Measurements from ENCODE around the gene CIDEB.

The CIDEB gene

DNA sequence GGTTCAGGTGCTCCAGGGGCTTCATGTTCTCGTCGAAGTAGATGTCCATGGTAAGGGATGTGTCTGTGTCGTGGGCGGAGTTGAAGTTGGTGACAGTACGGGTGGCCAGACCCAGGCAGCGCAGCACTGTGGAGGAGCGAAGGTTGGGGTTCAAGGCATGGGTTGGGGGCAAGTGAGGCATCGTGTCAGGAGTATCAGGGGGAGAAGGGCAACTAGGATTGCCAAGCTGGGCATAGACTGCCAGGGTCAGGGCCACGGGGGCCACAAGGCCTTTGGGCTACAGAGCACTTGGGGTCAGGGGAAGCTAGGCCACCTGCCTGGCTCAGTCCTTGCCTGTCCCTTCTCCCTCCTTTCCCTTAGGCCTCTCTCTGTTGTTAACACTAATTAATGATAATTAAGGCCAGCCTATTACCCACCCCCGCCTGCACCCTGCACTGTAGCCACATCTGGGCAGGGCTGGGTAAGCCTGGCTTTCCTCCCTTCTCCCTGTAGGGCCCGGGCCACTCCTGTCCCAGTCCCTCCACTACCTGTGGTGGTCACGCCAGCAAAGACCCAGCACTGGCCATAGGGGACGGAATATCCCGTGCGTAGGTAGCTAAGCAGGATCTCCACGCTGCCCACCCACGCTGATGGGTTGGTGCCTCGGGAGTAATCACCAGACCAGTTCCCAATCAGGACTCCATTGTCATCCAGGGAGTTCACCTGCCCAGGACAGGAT, 49.1 kb downstream of the CIDEB start:
- no peak overlapping the region for H3K9ac ChIP-seq (ENCODE audit: low read length)
- no peaks in the 10 kb centered on the region for H3K27me3 ChIP-seq (ENCODE audit: control insufficient read depth, insufficient read depth, low read length)
- no peaks in the 10 kb centered on the region for H3K4me1 ChIP-seq (ENCODE audit: control insufficient read depth, insufficient read depth, low read length)
- no peaks in the 10 kb centered on the region for H3K36me3 ChIP-seq (ENCODE audit: control insufficient read depth, insufficient read depth, low read length)
- H3K9me3 ChIP-seq (ENCODE audit: control insufficient read depth, low read length), result no peaks in the 10 kb centered on the region
- H3K4me3 ChIP-seq (ENCODE audit: low read length), result no peak overlapping the region

DNA sequence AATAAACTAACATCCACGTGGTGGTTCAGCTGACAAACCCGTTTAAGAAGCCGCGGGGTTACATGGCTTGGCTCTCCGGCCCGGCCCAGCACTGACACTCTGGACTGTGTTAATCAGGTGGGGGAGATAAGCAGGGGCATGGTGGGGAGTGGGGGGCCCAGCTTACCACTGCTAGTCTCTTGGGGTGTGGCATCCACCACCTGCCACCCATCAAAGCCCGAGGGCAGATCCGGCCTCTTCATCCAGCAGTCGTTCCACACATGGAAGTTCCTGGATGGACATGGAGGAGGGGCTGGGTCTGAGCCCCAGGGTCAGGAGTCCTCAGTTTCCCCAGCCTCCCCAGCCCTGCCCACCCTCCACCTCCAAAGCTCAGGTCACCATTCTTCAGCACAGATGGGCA, 49.7 kb downstream of the CIDEB start:
- no peaks in the 10 kb centered on the region for H3K36me3 ChIP-seq (ENCODE audit: control insufficient read depth, insufficient read depth, low read length)
- H3K9ac ChIP-seq (ENCODE audit: low read length), result no peak overlapping the region
- H3K9me3 ChIP-seq (ENCODE audit: control insufficient read depth, low read length), result no peaks in the 10 kb centered on the region
- H3K27me3 ChIP-seq (ENCODE audit: control insufficient read depth, insufficient read depth, low read length), result no peaks in the 10 kb centered on the region
- no peak overlapping the region for H3K4me3 ChIP-seq (ENCODE audit: low read length)
- H3K4me1 ChIP-seq (ENCODE audit: control insufficient read depth, insufficient read depth, low read length), result no peaks in the 10 kb centered on the region

DNA sequence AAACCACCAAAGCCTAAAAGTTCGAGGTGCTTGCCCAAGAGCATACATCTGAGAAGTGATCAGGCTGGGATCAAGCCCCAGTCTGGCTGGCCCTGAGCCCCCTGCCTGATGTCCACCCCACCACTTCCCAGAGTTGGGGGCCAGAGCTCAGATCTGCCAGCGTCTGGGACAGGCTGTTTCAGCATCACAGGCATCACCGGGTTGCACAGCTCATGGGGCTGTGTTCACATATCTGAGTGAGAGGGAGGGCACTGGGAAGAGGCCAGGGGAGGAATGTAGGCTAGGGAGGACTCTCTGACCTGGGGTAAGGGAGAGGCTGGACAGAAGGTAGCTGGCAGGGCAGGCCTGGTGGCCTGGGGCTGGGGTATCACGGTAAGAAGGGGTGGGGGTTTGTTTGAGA, 50.8 kb downstream of the CIDEB start:
- no peak overlapping the region for H3K9ac ChIP-seq (ENCODE audit: low read length)
- H3K9me3 ChIP-seq (ENCODE audit: control insufficient read depth, low read length), result no peaks in the 10 kb centered on the region
- H3K36me3 ChIP-seq (ENCODE audit: control insufficient read depth, insufficient read depth, low read length), result no peaks in the 10 kb centered on the region
- H3K4me3 ChIP-seq (ENCODE audit: low read length), result no peak overlapping the region
- no peaks in the 10 kb centered on the region for H3K4me1 ChIP-seq (ENCODE audit: control insufficient read depth, insufficient read depth, low read length)
- no peaks in the 10 kb centered on the region for H3K27me3 ChIP-seq (ENCODE audit: control insufficient read depth, insufficient read depth, low read length)

DNA sequence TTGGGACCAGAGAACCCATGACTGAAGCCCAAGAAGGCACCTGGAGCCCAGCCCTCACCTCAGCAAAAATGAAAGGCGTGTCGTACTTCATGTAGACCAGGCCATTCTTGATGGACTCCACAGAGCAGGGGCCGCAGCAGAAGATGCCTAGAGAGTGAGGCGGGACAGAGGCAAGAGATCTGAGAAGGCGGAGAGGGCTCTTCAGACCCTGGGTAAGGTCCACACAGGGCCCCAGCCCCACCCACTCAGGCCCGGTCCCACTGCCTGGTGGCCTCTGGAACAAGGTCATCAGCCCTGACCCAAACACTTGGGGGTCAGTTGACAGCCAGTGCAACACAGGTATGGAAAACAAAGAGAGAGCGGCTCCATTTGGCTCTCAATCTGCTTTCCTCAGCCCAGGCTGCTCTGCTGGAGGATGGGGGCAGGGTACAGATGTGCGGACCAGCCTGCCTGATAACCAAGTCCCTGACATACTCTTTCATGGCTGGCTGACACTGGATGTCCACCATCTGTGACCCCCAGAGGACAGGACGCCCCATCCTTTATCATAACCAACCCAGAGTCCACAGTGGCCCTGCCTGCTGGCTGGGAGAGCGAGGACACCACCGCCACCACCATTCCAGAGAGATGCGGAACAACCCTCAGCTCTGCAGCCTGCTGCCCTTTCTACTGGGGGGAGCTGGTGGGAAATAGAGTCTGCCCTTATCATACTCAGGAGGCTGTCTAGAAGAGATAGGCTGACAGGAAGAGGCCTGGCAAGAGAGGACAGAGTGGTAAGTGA, 51.7 kb downstream of the CIDEB start:
- H3K9me3 ChIP-seq (ENCODE audit: control insufficient read depth, low read length), result no peaks in the 10 kb centered on the region
- H3K4me3 ChIP-seq (ENCODE audit: low read length), result no peak overlapping the region
- no peak overlapping the region for H3K9ac ChIP-seq (ENCODE audit: low read length)
- no peaks in the 10 kb centered on the region for H3K36me3 ChIP-seq (ENCODE audit: control insufficient read depth, insufficient read depth, low read length)
- no peaks in the 10 kb centered on the region for H3K27me3 ChIP-seq (ENCODE audit: control insufficient read depth, insufficient read depth, low read length)
- H3K4me1 ChIP-seq (ENCODE audit: control insufficient read depth, insufficient read depth, low read length), result no peaks in the 10 kb centered on the region

DNA sequence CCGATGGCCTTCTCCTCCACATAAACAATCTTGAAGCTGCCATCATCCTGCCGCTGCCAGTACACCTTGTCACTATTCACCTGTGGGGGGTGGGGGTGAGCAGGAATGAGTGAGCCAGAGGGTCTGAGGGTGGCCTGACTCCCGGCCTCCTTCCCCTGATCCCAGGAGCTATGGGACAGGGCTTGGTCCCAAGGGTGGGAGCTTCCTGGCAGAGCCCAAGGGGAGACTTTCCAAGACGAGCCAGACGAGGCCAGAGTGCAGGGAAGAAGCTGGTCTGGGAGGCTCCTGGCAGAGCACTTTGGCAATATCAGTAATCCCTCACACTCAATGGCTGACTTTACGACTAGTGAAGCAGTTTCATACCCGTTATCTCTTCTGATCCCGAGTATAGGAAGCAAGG, 52.3 kb downstream of the CIDEB start:
- H3K4me3 ChIP-seq (ENCODE audit: low read length), result no peak overlapping the region
- no peaks in the 10 kb centered on the region for H3K27me3 ChIP-seq (ENCODE audit: control insufficient read depth, insufficient read depth, low read length)
- no peaks in the 10 kb centered on the region for H3K4me1 ChIP-seq (ENCODE audit: control insufficient read depth, insufficient read depth, low read length)
- no peak overlapping the region for H3K9ac ChIP-seq (ENCODE audit: low read length)
- H3K36me3 ChIP-seq (ENCODE audit: control insufficient read depth, insufficient read depth, low read length), result no peaks in the 10 kb centered on the region
- no peaks in the 10 kb centered on the region for H3K9me3 ChIP-seq (ENCODE audit: control insufficient read depth, low read length)
